Measurements from ENCODE around the gene AP1M1.
"Not testable (repeated sequence)": the region's sequence is repeated elsewhere in the genome, so short reads cannot be mapped to it uniquely, and the experiment has no call there.

Gene AP1M1

DNA sequence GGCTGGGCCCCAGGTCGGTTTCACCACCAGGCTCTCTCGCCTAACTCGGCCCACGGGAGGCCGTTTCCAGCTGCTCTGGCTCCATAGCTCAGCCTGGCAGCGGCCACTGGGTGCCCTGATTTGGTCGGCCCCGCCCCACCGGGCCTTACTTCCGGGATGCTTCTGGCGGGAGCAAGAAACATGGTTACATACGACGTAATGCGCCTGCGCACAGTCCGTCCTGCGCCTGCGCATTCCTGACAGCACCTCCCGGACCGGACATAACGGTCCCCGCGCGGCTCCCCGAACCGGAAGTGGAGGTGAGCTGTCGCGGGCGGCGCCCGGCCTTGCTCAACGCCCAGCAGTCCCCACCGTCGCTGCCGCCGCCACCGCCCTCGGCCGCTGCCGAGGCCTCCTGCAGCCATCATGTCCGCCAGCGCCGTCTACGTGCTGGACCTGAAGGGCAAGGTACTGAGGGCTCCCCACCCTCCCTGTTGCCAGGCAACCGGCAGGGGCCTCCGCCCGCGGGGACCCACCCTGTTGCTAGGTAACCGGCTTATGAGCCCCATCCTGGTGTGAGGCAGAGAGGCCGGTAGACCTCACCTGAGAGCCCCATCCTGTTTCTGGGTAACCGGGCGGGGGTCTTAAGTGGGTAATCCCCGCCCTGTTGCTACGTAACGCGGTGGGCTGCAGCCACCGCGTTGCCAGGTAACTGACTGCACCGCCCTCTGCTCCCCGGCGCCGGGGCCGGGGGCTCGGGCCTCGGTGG is at the start of gene AP1M1:
TSS of gene AP1M1 (plus strand) at position 290 of the 748 bp plus-strand sequence. CDS start at position 406, 116 bp downstream.
- DNase-seq (ENCODE audit: low read depth) = peak; percentile 95

DNA sequence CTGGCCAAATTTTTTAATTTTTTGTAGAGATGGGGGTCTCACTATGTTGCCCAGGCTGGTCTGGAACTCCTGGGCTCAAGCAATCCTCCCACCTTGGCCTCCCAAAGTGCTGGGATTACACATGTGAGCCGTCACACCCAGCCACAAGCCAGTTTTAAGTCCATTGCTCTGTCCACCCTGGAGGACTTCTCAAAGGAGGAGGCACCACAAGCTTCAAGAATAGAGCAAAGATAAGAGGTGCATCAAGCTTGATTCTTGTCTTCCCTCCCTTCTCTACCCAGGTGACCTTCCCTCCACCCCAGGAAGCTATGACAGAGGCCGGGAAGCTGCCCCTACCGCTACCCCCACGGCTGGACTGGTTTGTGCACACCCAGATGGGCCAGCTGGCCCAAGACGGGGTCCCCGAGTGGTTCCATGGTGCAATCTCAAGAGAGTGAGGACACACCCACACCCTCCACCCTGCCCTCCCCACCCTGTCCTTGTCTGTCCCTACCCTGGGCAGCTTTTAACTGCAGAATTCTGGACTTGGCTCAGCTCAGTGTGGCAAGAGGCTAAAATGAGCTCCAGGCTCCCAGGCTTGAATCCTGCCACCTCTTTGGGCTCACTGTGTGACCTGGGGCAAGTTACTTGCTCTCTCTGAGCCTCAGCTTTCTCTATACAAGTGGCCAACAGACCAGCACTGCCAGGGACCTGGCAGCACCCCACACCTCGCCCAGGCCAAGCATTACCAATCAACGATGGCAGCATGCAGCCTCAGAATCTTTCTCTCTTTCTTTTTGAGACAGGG is 49.1 kb upstream of the AP1M1 start:
- DNase-seq (ENCODE audit: low read depth) = no peak

DNA sequence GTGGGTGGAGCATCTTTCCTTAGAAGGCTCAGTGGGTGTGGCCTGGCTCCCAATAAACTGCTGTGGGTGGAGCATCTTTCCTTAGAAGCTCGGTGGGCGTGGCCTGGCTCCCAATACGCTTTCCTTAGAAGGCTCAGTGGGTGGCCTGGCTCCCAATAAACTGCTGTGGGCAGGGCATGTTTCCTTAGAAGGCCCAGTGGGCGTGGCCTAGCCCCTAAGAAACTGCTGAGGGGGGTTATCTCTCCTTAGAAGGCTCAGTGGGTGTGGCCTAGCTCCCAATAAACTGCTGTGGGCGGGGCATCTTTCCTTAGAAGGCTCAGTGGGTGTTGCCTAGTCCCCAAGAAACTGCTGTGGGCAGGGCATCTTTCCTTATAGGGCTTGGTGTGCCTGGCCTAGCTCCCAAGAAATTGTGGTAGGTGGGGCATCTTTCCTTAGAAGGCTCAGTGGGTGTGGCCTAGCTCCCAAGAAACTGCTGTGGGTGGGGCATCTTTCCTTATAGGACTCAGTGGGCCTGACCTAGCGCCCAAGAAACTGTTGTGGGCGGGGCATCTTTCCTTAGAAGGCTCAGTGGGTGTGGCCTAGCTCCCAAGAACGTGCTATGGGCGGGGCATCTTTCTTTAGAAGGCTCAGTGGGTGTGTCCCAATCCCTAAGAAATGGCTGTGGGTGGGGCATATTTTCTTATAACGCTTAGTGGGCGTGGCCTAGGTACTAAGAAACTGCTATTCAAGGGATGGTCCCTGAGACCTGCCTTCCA is 44.0 kb upstream of the AP1M1 start:
- no peak for DNase-seq (ENCODE audit: low read depth)

DNA sequence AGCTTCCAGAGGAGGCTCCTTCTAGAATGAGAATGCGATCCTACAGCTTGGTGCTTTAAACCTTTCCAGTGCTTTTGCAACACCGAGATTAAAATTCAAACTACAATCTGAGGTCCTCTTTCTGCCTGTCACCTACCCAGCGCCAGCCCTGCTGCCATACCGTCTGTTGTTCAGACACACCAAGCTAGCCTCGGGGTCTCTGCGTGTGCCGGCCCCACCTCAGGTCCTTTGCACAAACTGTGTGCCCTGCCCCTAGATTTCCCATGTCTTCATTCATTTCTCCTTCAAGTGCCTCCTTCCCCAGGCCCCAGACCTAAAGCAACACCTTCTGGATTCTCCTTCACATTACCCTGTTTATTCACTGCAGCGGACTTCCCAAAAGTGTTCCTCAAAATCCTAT is 43.2 kb upstream of the AP1M1 start:
- no peak for DNase-seq (ENCODE audit: low read depth)

DNA sequence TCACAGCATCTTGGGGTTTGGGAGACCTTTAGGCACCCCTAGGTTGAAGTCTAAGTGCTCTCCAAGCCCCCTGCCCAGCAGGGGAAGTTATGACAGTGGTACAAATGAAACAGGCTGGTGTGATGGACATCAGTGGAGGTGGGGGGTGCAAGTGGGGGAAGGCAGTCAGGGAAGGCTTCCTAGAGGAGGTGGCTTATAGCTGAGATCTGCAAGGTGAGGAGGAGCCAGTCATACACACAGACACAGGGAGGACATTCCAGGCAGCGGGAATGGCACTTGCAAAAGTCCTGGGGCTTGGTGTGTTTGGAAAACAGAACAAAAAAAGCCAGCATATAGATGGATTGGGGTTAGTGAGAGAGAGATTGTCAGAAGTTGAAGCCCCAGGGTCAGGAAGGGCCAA is 42.6 kb upstream of the AP1M1 start:
- DNase-seq (ENCODE audit: low read depth) = no peak

DNA sequence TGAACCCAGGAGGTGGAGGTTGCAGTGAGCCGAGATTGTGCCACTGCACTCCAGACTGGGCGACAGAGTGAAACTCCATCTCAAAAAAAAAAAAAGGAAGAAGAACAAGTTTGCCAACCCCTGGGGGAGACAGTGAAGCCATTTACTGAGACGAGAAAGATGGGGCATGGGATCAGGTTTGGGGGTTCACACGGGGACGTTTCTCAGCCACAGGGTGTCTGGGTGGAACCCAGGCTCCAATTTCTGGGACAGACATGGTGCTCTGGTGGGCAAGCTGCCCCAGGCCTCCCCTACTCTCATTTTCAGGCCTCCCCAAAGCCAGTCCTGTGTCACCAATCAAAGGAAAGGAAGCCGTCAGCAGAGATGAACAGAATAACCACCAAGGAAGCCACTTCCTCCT is 40.8 kb upstream of the AP1M1 start:
- no peak for DNase-seq (ENCODE audit: low read depth)

DNA sequence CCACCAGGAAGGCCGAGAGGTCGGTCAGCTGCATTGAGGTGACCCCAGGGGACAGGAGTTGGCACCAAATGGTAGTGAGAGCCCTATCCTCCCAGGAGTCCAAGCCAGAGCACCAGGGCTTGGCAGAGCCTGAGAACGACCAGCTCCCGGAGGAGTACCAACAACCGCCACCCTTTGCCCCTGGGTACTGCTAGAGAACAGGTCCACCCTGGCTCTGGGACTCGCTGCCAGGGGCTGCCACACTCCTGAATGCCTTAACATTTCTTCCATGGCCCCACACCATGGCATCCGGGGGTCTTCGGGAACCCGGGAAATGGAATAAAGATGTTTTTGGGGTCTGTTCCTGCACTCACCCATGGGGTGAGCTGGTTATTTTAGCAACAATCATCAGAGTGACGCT is 40.1 kb upstream of the AP1M1 start:
- no peak for DNase-seq (ENCODE audit: low read depth)

DNA sequence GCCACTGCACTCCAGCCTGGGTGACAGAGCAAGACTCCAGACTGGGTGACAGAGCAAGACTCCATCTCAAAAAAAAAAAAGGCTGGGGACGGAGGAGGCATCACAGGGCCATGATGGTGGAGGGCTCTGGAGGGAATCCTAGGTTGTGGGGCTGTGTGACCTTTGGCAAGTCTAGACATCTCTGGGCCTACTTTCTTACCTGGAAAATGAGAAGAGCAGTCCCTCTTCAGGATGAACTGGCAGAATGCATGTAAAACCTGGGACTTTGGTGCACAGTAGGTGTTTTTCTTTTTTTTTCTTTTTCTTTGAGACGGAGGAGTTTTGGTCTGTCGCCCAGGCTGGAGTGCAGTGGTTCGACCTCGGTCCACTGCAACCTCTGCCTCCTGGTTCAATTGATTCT is 38.1 kb upstream of the AP1M1 start:
- no peak for DNase-seq (ENCODE audit: low read depth)

DNA sequence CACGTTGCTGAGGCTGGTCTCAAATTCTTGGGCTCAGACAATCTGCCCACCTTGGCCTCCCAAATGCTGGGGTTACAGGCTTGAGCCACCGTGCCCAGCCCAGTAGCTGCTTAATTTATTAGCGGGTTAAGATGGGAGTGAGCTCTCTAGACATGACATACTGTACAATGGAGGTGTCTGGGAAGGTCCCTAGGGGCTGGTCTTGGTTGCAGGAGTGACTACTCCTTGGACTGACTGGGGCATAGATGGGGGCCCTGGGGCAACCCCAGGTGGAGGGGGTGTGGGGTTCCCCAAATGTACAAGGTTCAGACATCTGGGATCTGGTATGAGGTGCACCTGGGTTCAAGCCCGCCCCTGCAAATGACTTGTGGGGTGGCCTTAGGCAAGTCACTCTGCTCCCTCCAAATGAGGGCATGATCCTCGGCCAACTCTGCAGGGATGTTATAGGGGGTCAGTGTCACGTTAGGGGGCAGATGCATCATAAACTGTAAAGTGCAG is 37.2 kb upstream of the AP1M1 start:
- no peak for DNase-seq (ENCODE audit: low read depth)

DNA sequence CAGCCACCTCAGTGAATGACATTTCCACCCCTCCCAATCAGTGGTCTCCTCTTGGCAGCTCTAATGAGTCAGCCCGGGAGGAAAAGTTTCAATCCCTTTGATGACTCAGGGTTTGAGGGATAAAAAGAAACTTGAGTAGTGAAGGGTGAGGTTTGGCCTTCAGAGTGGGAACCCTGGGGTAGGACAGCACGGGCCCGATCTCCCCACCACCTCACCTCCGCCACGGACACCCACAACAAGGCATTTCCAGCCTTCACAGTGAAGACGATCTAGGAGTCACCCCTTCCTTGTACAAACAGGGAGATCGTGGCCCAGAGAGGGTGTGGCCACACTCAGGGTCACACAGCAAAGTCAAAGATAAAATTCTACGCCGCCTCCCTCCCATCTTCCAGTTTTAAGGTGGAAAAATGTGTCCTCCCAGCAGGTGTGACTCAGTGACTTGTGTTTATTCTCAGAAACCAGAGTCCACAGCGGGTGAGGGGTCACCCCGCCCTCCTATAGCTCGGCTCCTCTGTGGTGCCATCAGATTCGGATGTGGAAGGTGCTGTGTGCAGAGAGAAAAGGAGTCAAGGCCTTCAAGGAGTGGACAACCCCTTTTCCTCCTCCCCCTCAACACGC is 36.7 kb upstream of the AP1M1 start:
- no peak for DNase-seq (ENCODE audit: low read depth)

DNA sequence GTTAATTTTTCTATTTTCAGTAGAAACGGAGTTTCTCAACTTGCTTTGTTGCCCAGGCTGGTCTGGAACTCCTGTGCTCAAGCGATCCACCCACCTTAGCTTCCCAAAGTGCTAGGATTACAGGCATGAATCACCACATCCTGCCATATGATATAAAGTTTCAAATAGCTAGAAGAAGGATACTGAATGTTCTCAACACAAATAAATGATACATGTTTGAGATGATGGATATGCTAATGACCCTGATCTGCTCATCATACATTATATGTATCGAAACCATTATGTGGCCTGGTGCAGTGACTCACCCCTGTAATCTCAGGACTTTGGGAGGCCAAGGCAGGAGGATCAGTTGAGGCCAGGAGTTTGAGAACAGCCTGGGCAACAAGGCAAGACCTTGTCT is 35.9 kb upstream of the AP1M1 start:
- DNase-seq (ENCODE audit: low read depth) = peak; percentile 66

DNA sequence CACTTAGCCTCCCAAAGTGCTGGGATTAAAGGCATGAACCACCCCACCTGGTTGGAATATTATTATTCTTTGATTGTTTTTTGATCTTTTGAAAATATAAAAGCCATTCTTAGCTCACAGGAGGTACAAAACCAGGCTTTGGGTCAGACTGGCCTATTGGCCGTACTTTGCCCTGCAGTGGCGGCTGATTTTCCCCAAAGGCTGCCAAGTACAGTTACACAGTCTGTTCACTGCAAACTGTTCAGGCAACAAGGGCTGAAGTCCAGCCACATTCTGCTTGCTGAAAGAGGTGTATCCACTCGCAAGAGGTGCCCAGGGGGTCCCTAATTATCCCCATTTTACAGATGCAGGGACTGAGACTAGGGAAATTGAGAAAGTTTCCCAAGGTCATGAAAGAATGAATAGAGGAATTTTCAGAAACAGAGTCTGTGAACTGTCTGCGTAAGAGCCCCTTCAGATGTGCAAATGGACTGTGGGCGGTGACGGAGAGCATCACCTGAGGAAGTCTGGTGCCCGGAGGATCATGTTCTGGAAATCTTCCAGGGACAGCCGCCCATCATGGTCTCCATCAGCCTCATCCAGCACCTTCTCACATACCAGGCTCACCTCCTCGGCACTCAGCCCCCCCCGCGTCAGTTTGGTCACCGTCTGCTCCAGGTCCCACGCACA is 33.4 kb upstream of the AP1M1 start:
- DNase-seq (ENCODE audit: low read depth) = no peak

DNA sequence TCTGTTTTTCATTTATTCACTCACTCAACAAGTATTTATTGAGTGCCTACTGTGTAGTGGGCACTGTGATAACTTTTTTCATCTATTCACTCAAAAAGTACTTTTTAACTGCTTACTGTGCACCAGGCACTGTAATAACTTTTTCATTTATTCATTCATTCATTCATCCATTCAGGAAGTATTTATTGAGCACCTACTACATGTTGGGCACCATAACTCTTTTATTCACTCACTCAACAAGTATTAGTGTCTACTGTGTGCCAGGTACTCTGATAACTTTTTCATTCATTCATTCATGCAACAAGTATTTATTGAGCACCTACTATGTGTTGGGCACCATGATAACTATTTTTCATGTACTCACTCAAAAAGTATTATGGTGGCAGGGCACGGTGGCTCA is 31.3 kb upstream of the AP1M1 start:
- DNase-seq (ENCODE audit: low read depth) = no peak

DNA sequence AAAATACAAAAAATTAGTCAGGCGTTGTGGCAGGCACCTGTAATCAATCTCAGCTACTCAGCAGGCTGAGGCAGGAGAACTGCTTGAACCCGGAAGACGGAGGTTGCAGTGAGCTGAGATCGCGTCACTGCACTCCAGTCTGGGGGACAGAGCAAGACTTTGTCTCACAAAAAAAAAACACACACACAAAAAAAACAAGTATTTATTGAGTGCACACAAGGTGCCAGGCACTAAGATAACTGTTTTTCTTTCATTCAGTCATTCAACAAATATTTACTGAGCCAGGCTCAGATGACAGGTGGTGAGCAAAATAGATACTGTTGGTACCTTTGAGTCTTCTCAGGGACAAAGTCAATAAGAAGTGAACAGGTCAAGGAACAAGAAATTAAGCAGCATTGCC is 30.7 kb upstream of the AP1M1 start:
- no peak for DNase-seq (ENCODE audit: low read depth)

DNA sequence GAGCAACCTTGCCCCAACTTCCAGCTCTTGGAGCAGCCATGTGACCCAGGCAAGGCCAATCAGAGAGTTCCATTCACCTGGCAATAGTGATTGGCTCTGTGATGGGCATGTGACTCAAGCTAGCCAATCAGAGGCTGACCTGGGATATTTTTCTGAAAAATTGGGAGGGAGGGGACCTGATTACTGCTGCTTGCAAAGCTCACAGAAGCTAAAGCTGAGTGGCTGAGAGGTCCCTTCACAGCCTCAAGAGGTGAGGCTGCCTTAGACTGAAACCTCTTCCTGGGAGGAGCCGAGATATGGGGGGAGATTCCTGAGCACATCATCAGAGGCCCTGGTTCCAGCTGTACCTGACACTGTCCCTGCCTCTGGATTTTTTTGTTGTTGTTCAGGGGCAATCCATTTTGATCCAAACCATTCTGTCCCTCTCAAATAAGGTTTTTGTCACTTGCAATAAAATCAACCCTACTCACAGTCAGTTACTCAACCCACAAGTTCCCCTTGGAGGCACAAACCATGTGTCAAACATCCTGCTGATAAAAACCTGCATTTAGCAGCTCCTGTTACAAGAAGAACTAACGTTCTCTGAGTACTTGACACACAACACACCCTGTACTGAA is 29.1 kb upstream of the AP1M1 start:
- DNase-seq (ENCODE audit: low read depth) = no peak

DNA sequence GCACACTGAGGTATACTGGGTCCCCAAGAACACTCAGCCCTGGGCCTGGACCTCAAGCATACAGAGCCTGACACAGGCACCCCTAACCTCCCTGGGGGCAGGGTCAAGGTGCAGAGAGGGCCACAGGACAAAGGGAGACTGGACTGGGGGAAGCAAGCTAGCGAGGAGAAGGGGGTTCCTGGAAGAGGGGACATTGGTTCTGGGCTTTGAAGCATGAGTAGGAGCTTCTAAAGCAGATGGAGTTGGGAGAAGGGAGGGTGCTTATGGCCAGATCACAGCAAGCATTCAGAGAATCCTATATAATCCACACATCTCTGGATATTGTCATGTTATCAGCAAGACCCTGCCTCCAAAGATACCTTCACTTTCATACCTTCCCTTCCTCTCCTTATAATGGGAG is 27.6 kb upstream of the AP1M1 start:
- DNase-seq (ENCODE audit: low read depth) = no peak

DNA sequence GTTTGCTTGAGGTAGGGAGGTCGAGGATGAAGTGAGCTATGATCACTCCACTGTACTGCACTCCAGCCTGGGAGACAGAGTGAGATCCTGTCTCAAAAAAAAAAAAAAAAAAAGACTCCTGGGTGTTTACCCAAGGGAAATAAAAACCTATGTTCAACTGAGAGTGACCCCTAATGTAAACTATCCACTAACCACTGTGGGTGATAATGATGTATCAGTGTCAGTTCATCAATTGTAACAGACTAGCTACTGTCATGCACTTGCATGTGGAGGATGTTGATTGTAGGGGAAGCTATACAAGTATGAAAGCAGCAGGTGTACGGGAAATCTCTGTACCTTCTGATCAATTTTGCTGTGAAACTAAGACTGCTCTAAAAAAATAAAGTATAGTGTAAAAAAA is 21.8 kb upstream of the AP1M1 start:
- no peak for DNase-seq (ENCODE audit: low read depth)

DNA sequence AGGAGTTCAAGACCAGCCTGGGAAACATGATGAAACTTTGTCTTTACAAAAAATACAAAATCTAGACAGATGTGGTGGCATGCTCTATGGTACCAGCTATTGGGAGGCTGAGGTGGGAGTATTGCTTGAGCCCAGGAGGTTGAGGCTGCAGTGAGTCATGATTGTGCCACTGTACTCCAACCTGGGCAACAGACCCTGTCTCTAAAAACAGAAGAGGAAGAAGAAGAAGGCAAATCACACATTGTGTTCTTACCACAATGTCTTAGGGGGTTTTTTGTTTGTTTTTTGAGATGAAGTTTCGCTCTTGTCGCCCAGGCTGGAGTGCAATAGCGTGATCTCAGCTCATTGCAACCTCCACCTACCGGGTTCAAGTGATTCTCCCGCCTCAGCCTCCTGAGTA is 18.8 kb upstream of the AP1M1 start:
- DNase-seq (ENCODE audit: low read depth) = not testable (repeated sequence)

DNA sequence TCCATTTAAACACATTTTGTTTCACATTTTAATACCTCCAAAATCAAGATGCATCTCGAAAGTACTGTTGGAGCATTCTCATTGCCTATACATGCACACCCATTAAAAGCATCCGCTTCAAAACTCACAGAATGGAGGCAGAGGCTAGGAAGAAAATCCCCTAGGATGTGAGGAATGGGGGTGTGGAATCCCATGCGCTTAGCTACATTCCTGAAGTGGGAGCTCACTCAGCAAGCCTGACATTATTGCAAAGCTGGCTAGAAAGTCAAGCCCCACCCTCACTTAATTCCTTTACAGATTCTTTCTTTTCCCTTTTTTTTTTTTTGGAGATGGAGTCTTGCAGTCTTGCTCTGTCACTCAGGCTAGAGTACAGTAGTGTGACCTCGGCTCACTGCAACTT is 17.1 kb upstream of the AP1M1 start:
- peak; percentile 53 for DNase-seq (ENCODE audit: low read depth)

DNA sequence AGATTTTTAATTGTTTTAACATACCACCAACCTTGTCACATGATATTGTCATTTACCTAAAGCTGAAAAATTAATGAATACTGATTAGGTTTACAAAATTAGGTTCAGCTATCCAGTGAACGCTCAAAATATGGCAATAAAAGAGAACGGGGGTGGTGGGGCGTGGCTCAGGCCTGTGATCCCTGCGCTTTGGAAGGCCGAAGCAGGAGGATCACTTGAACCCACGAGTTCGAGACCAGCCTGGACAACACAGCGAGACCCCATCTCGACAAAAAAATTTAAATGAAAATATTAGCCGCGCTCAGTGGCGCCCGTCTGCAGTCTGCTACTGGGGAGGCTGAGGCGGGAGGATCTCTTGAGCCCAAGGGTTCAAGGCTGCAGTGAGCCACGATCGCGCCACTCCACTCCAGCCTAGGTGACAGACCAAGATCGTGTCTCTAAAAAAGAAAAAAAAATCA is 13.0 kb upstream of the AP1M1 start:
- DNase-seq (ENCODE audit: low read depth) = no peak

DNA sequence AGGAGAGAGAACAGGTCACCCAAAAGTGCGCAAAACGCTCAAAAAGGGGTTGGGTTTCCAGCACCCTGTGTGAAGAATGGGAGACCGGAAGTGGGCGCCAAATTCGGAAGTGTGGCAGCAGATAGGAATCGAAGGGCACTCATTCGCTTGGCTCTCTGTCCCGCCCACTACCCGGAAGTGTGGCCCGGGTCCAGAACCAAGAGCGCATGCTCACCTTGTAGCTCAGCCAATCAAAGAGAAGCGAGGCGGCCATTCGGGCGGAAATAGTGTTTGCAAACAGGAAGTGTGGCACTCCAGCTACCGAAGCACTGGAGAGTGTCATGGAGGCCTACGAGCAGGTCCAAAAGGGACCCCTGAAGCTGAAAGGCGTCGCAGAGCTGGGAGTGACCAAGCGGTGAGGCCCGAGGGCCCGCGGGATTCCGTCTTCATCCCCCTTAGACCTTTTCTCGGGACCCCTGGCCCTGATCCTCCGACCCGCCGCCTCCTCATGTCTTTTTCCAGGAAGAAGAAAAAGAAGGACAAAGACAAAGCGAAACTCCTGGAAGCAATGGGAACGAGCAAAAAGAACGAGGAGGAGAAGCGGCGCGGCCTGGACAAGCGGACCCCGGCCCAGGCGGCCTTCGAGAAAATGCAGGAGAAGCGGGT is 12.5 kb upstream of the AP1M1 start, which contains the start of gene FAM32A:
TSS of gene FAM32A (plus strand) at position 288 of the 645 bp plus-strand sequence. CDS start at position 321, 33 bp downstream.
- DNase-seq (ENCODE audit: low read depth) = peak; percentile 99
